ENCODE results near the gene UNC80. TPM values are rescaled to one million over a fixed set of nuclear protein-coding genes. Genes with fewer than 3 reads are reported as not detected.

Gene UNC80
- total and polyA plus RNA-seq, 2 donors (not counting 3 experiments of a cell fraction or from before 2014, with no cell fraction given): not detected

DNA sequence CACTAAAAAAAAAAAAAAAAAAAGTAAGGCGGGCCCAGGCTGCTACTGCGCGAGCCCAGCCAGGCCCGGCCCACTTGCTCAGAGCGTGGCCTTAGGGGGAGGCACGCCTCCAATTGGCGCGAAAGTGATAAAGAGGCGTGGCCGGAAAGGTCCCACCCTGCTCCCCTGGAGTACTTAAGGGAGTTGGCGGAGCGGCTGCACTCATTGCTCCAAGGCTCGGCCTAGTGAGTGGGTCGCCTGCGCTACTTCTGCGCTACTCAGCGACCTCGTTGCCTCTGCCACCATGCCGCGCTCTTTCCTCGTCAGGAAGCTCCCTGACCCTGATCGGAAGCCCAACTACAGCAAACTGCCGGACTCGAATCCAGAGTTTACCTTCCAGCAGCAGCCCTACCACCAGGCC is 36.9 kb downstream of the UNC80 start:
- TF ChIP-seq EZH2 (IDR thresholded peaks at IDR 0.05; ENCODE audit: borderline replicate concordance, low read depth, low read length, severe bottlenecking) (no peak), POLR2A (IDR thresholded peaks at IDR 0.05; ENCODE audit: low read depth, low read length) (no peak), JUN (IDR thresholded peaks at IDR 0.05; ENCODE audit: borderline replicate concordance, insufficient read depth, insufficient read length, low read depth) (no peak), MYC (IDR thresholded peaks at IDR 0.05; ENCODE audit: low read depth, low read length) (no peak), POLR2AphosphoS5 (IDR thresholded peaks at IDR 0.05; ENCODE audit: insufficient read depth, low read depth, low read length) (no peak)
- TF ChIP-seq, protein P1, sequence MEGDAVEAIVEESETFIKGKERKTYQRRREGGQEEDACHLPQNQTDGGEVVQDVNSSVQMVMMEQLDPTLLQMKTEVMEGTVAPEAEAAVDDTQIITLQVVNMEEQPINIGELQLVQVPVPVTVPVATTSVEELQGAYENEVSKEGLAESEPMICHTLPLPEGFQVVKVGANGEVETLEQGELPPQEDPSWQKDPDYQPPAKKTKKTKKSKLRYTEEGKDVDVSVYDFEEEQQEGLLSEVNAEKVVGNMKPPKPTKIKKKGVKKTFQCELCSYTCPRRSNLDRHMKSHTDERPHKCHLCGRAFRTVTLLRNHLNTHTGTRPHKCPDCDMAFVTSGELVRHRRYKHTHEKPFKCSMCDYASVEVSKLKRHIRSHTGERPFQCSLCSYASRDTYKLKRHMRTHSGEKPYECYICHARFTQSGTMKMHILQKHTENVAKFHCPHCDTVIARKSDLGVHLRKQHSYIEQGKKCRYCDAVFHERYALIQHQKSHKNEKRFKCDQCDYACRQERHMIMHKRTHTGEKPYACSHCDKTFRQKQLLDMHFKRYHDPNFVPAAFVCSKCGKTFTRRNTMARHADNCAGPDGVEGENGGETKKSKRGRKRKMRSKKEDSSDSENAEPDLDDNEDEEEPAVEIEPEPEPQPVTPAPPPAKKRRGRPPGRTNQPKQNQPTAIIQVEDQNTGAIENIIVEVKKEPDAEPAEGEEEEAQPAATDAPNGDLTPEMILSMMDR (IDR thresholded peaks at IDR 0.05; ENCODE audit: extremely low read depth in 1 of 2, insufficient read depth in 1 of 2, low read depth in 1 of 2, low read length in 2 of 2): no peak
- TF ChIP-seq, protein P2, sequence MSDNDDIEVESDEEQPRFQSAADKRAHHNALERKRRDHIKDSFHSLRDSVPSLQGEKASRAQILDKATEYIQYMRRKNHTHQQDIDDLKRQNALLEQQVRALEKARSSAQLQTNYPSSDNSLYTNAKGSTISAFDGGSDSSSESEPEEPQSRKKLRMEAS (IDR thresholded peaks at IDR 0.05; ENCODE audit: insufficient read depth, insufficient read length): no peak
- no peaks in the 10 kb centered on the region for H3K36me3 ChIP-seq (ENCODE audit: control insufficient read depth in 2 of 2, extremely low read depth in 1 of 2, insufficient read depth in 2 of 2, low read length in 2 of 2)
- ChIA-PET CTCF (no interaction called here), POLR2A (no interaction called here)
- no peaks in the 10 kb centered on the region for H3K9me1 ChIP-seq (replicated peaks; ENCODE audit: control insufficient read depth, extremely low read depth, insufficient read depth, low read length)
- H3K9me3 ChIP-seq (replicated peaks; ENCODE audit: control insufficient read depth, insufficient read depth, low read length): no peaks in the 10 kb centered on the region
- H3K4me1 ChIP-seq (ENCODE audit: control insufficient read depth, extremely low read depth, insufficient read depth, low read length): no peaks in the 10 kb centered on the region
- dilution Hi-C loops (cut with MboI; ENCODE audit: extremely low pct_ligation_motif_present, low sequenced_read_pairs) (no loop called here), intact Hi-C loops (cut with micrococcal nuclease) (no loop called here)
- no peak overlapping the region for H3K27ac ChIP-seq (ENCODE audit: insufficient read depth, low read depth, low read length)
- no peaks in the 10 kb centered on the region for H3K27me3 ChIP-seq (ENCODE audit: control insufficient read depth in 2 of 2, insufficient read depth in 2 of 2, low read length in 2 of 2)
- DNase-seq (ENCODE audit: low read depth, low spot score): no peak
- BruUV-seq (replicated peaks): no TSS peak
- H3K4me2 ChIP-seq (ENCODE audit: insufficient read depth, low read length): no peak overlapping the region
- H4K20me1 ChIP-seq (replicated peaks; ENCODE audit: control insufficient read depth, extremely low read depth, insufficient read depth, low read length): no peaks in the 10 kb centered on the region
- FAIRE-seq: no peak
- H3K9ac ChIP-seq (replicated peaks; ENCODE audit: extremely low read depth, insufficient read depth, low read length): no peak overlapping the region
- no peaks in the 10 kb centered on the region for H3K79me2 ChIP-seq (ENCODE audit: control insufficient read depth, insufficient read depth, low read length)
- no peak overlapping the region for H2AFZ ChIP-seq (ENCODE audit: low read depth, low read length)
- no peak overlapping the region for H3K4me3 ChIP-seq (replicated peaks in 1 of 3; ENCODE audit: insufficient read depth in 1 of 3, low read depth in 1 of 3, low read length in 3 of 3)

Data from endothelial cell of umbilical vein (primary cell).